ENCODE results near the gene MAD2L1. TPM values are rescaled to one million over a fixed set of nuclear protein-coding genes. Genes with fewer than 3 reads are reported as not detected.

Gene MAD2L1
- total RNA-seq, 4 donors from 2014 or later = 1.4 to 2.6 (median 1.7) TPM

- H3K27me3 ChIP-seq = no peaks in the 10 kb centered on the region
- no peaks in the 10 kb centered on the region for H3K9me3 ChIP-seq
- no peak for ATAC-seq
- no peaks in the 10 kb centered on the region for H3K4me1 ChIP-seq
- 88% methylated on average over 1 of the region's 1 CpG; no CpG with 5 or more reads in 1 of the 2 donors for WGBS, 2 donors (ENCODE audit: low coverage in 1 of 2)
- H3K4me3 ChIP-seq = no peak overlapping the region
- H3K27ac ChIP-seq = no peak overlapping the region
- no peaks in the 10 kb centered on the region for H3K36me3 ChIP-seq
- TF ChIP-seq EP300 (IDR thresholded peaks at IDR 0.05) (no peak), POLR2A (IDR thresholded peaks at IDR 0.05) (no peak), POLR2AphosphoS5 (IDR thresholded peaks at IDR 0.05) (no peak)
- TF ChIP-seq, protein P1, sequence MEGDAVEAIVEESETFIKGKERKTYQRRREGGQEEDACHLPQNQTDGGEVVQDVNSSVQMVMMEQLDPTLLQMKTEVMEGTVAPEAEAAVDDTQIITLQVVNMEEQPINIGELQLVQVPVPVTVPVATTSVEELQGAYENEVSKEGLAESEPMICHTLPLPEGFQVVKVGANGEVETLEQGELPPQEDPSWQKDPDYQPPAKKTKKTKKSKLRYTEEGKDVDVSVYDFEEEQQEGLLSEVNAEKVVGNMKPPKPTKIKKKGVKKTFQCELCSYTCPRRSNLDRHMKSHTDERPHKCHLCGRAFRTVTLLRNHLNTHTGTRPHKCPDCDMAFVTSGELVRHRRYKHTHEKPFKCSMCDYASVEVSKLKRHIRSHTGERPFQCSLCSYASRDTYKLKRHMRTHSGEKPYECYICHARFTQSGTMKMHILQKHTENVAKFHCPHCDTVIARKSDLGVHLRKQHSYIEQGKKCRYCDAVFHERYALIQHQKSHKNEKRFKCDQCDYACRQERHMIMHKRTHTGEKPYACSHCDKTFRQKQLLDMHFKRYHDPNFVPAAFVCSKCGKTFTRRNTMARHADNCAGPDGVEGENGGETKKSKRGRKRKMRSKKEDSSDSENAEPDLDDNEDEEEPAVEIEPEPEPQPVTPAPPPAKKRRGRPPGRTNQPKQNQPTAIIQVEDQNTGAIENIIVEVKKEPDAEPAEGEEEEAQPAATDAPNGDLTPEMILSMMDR (IDR thresholded peaks at IDR 0.05) = no peak
These were observed 47.9 kb downstream of the MAD2L1 start for GRCh38 chr4:120018786-120019185.

- Histone ChIP-seq H3K4me3 (no peak overlapping the region), H3K9me3 (no peaks in the 10 kb centered on the region), H3K27me3 (no peaks in the 10 kb centered on the region), H3K36me3 (no peaks in the 10 kb centered on the region), H3K4me1 (no peaks in the 10 kb centered on the region), H3K27ac (no peak overlapping the region)
- WGBS, 2 donors (ENCODE audit: low coverage in 1 of 2) = 74 to 83% methylated on average over 6 of the region's 6 CpGs
- ATAC-seq = no peak
- TF ChIP-seq POLR2A (IDR thresholded peaks at IDR 0.05) (no peak), POLR2AphosphoS5 (IDR thresholded peaks at IDR 0.05) (no peak), EP300 (IDR thresholded peaks at IDR 0.05) (no peak)
- TF ChIP-seq, protein P1 (IDR thresholded peaks at IDR 0.05) = no peak
These were observed 48.5 kb downstream of the MAD2L1 start for GRCh38 chr4:120017939-120018692.

DNA sequence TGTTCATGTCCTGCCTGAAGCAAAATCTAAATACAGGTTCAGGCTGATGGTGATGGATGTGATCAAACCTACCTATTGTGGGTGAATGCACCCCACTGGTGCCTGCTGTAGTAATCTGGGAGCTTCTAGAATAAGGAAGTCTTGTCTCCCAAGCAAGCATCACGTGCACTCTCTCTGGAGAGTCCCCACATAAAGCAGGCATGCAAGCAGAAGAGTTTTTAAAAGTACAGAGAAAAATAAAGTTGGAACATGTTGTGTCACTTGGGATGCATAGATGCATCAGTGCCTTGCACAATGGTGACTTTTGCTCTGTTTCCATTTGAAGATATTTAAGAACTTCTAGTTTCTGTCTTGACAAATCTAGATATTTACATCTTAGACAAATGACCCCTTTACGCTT is 54.9 kb downstream of the MAD2L1 start:
- no peaks in the 10 kb centered on the region for H3K27me3 ChIP-seq
- H3K9me3 ChIP-seq = no peaks in the 10 kb centered on the region
- ATAC-seq = no peak
- H3K4me1 ChIP-seq = peaks cover 0 to 13% (median 3%) of the 10 kb centered on the region in 3 donors
- TF ChIP-seq POLR2A (IDR thresholded peaks at IDR 0.05) = no peak
- no peak for TF ChIP-seq POLR2AphosphoS5 (IDR thresholded peaks at IDR 0.05)
- TF ChIP-seq EP300 (IDR thresholded peaks at IDR 0.05) = no peak
- TF ChIP-seq, protein P1 (IDR thresholded peaks at IDR 0.05) = no peak
- no peaks in the 10 kb centered on the region for H3K36me3 ChIP-seq
- H3K27ac ChIP-seq = no peak overlapping the region
- no peak overlapping the region for H3K4me3 ChIP-seq
- 87 to 93% methylated on average over 2 of the region's 2 CpGs for WGBS, 2 donors (ENCODE audit: low coverage in 1 of 2)

GRCh38 chr4:120010646-120011045 is 56.0 kb downstream of the MAD2L1 start:
- Histone ChIP-seq H3K27me3 (no peaks in the 10 kb centered on the region), H3K4me3 (no peak overlapping the region), H3K4me1 (peaks cover 0 to 16% (median 3%) of the 10 kb centered on the region in 3 donors), H3K27ac (no peak overlapping the region), H3K36me3 (no peaks in the 10 kb centered on the region), H3K9me3 (no peaks in the 10 kb centered on the region)
- ATAC-seq = no peak
- no peak for TF ChIP-seq POLR2AphosphoS5 (IDR thresholded peaks at IDR 0.05)
- TF ChIP-seq, protein P1 (IDR thresholded peaks at IDR 0.05) = no peak
- no peak for TF ChIP-seq EP300 (IDR thresholded peaks at IDR 0.05)
- TF ChIP-seq POLR2A (IDR thresholded peaks at IDR 0.05) = no peak
- 95 to 100% methylated on average over 3 to 4 of the region's 4 CpGs for WGBS, 2 donors (ENCODE audit: low coverage in 1 of 2)

- H3K9me3 ChIP-seq = no peaks in the 10 kb centered on the region
- peaks cover 0 to 16% (median 3%) of the 10 kb centered on the region in 3 donors for H3K4me1 ChIP-seq
- no peak overlapping the region for H3K27ac ChIP-seq
- H3K27me3 ChIP-seq = no peaks in the 10 kb centered on the region
- 60 to 75% methylated on average over 1 to 2 of the region's 2 CpGs for WGBS, 2 donors (ENCODE audit: low coverage in 1 of 2)
- no peak overlapping the region for H3K4me3 ChIP-seq
- ATAC-seq = no peak
- no peak for TF ChIP-seq POLR2A (IDR thresholded peaks at IDR 0.05)
- no peak for TF ChIP-seq EP300 (IDR thresholded peaks at IDR 0.05)
- no peak for TF ChIP-seq POLR2AphosphoS5 (IDR thresholded peaks at IDR 0.05)
- TF ChIP-seq, protein P1 (IDR thresholded peaks at IDR 0.05) = no peak
- H3K36me3 ChIP-seq = no peaks in the 10 kb centered on the region
These were observed 56.9 kb downstream of the MAD2L1 start for GRCh38 chr4:120009731-120010130.

Data from gastroesophageal sphincter (tissue), 4 donors.